WTC11 (cell line): ENCODE measurements around the gene INTS11. TPM values are rescaled to one million over a fixed set of nuclear protein-coding genes. Genes with fewer than 3 reads are reported as not detected.

Experiments
- ATAC-seq: fragments of 200-7000 bp; cut with Tn5 transposase; 2 replicates; pipeline ENCODE4 v1.10.0; 2021; ENCODE audit warnings: mild to moderate bottlenecking, moderate library complexity
- CTCF ChIA-PET: fragments of 300-600 bp; sonication (Branson Sonifier 250); formaldehyde crosslinking; loops from one replicate; lab custom pipeline; 2021; ENCODE audit warnings: antibody characterized with exemption; lab: Charles Lee
- POLR2A ChIA-PET: fragments of 350-600 bp; sonication (Branson Sonifier 250); formaldehyde crosslinking; loops from one replicate; lab custom pipeline; 2021; ENCODE audit warnings: antibody characterized with exemption; lab: Charles Lee
- DNase-seq: peaks from one replicate; pipeline ENCODE4 v3.0.0; 2021; ENCODE audit warnings: low spot score
- H3K27ac Mint-ChIP-seq: 2 replicates; pipeline ENCODE4 v1.8.0; 2021; ENCODE audit warnings: mixed read lengths
- H3K27me3 Mint-ChIP-seq: 2 replicates; pipeline ENCODE4 v1.8.0; 2021; ENCODE audit warnings: low read depth, mild to moderate bottlenecking, moderate library complexity, mixed read lengths
- H3K36me3 Mint-ChIP-seq: 2 replicates; pipeline ENCODE4 v1.8.0; 2021; ENCODE audit warnings: mixed read lengths
- H3K4me1 Mint-ChIP-seq: 2 replicates; pipeline ENCODE4 v1.8.0; 2022; ENCODE audit warnings: mixed read lengths
- H3K4me3 Mint-ChIP-seq: 2 replicates; pipeline ENCODE4 v1.8.0; 2021; ENCODE audit warnings: mild to moderate bottlenecking, moderate library complexity, mixed read lengths
- H3K9me3 Mint-ChIP-seq: 2 replicates; pipeline ENCODE4 v1.8.0; 2021; ENCODE audit warnings: mixed read lengths
- CREM ChIP-seq: sonication (generic); formaldehyde crosslinking; IDR thresholded peaks from 2 replicates; pipeline ENCODE4 v1.8.1; 2022; ENCODE audit warnings: mild to moderate bottlenecking, missing genetic modification reagents, moderate library complexity
- ELF4 ChIP-seq: sonication (generic); formaldehyde crosslinking; IDR thresholded peaks from 2 replicates; pipeline ENCODE4 v1.8.1; 2022; ENCODE audit warnings: low read depth, mild to moderate bottlenecking, moderate library complexity, missing genetic modification reagents
- FOXK1 ChIP-seq: sonication (generic); formaldehyde crosslinking; IDR thresholded peaks from 2 replicates; pipeline ENCODE4 v1.8.0; 2022; ENCODE audit warnings: mild to moderate bottlenecking, moderate library complexity, missing genetic modification reagents
- MXD4 ChIP-seq: fragments of 250-450 bp; sonication (Bioruptor Pico); IDR thresholded peaks from 2 replicates; pipeline ENCODE4 v1.8.0; 2021; ENCODE audit warnings: mild to moderate bottlenecking, moderate library complexity, borderline replicate concordance
- NFYB ChIP-seq: sonication (generic); formaldehyde crosslinking; conservative IDR thresholded peaks from 2 replicates; pipeline ENCODE4 v1.8.0; 2022; ENCODE audit warnings: low read depth, missing genetic modification reagents
- NR2C2 ChIP-seq: sonication (generic); formaldehyde crosslinking; IDR thresholded peaks from 2 replicates; pipeline ENCODE4 v1.8.0; 2022; ENCODE audit warnings: mild to moderate bottlenecking, missing genetic modification reagents
- SOX15 ChIP-seq: fragments of 250-450 bp; sonication (Bioruptor Pico); IDR thresholded peaks from 2 replicates; pipeline ENCODE4 v1.9.0; 2021; ENCODE audit warnings: mild to moderate bottlenecking
- SP1 ChIP-seq: sonication (generic); formaldehyde crosslinking; conservative IDR thresholded peaks from 2 replicates; pipeline ENCODE4 v1.8.1; 2022; ENCODE audit warnings: missing genetic modification reagents
- TEAD1 ChIP-seq: sonication (generic); formaldehyde crosslinking; IDR thresholded peaks from 2 replicates; pipeline ENCODE4 v1.8.0; 2022; ENCODE audit warnings: mild to moderate bottlenecking, missing genetic modification reagents
- ZBTB21 ChIP-seq: sonication (generic); formaldehyde crosslinking; IDR thresholded peaks from 2 replicates; pipeline ENCODE4 v1.8.1; 2023; ENCODE audit warnings: mild to moderate bottlenecking, missing genetic modification reagents, borderline replicate concordance
- ZNF219 ChIP-seq: sonication (generic); formaldehyde crosslinking; IDR thresholded peaks from 2 replicates; pipeline ENCODE4 v1.8.0; 2023; ENCODE audit warnings: missing genetic modification reagents, mild to moderate bottlenecking, borderline replicate concordance
- ZNF232 ChIP-seq: sonication (generic); formaldehyde crosslinking; IDR thresholded peaks from 2 replicates; pipeline ENCODE4 v1.8.0; 2022; ENCODE audit warnings: mild to moderate bottlenecking, missing genetic modification reagents
- ZNF416 ChIP-seq: fragments of 250-450 bp; sonication (Bioruptor Pico); IDR thresholded peaks from 2 replicates; pipeline ENCODE4 v1.9.0; 2021; ENCODE audit warnings: mild to moderate bottlenecking, inconsistent platforms
- total RNA-seq: library from RNA; stranded (reverse); gene quantifications from 3 replicates; pipeline ENCODE4 v1.2.3, GENCODE V29; 2021
- TF ChIP-seq, protein P1 (sequence below): sonication (generic); formaldehyde crosslinking; IDR thresholded peaks from 2 replicates; pipeline ENCODE4 v1.8.1; 2022; ENCODE audit warnings: low read depth, mild to moderate bottlenecking, moderate library complexity, missing genetic modification reagents, borderline replicate concordance
- TF ChIP-seq, protein P2 (sequence below): sonication (generic); formaldehyde crosslinking; IDR thresholded peaks from 2 replicates; pipeline ENCODE4 v1.8.1; 2022; ENCODE audit warnings: missing genetic modification reagents, borderline replicate concordance
- TF ChIP-seq, protein P3 (sequence below): sonication (generic); formaldehyde crosslinking; conservative IDR thresholded peaks from 2 replicates; pipeline ENCODE4 v1.8.1; 2022; ENCODE audit warnings: mild to moderate bottlenecking, missing genetic modification reagents
- TF ChIP-seq, protein P4 (sequence below): sonication (generic); formaldehyde crosslinking; IDR thresholded peaks from 2 replicates; pipeline ENCODE4 v1.8.1; 2023; ENCODE audit warnings: mild to moderate bottlenecking, missing genetic modification reagents, moderate library complexity
- TF ChIP-seq, protein P5 (sequence below): sonication (generic); formaldehyde crosslinking; IDR thresholded peaks from 2 replicates; pipeline ENCODE4 v1.8.0; 2022; ENCODE audit warnings: missing genetic modification reagents
- TF ChIP-seq, protein P6 (sequence below): sonication (generic); formaldehyde crosslinking; conservative IDR thresholded peaks from 2 replicates; pipeline ENCODE4 v1.8.1; 2023; ENCODE audit warnings: mild to moderate bottlenecking, low read depth, missing genetic modification reagents, moderate library complexity
- TF ChIP-seq, protein P7 (sequence below): sonication (generic); formaldehyde crosslinking; IDR thresholded peaks from 2 replicates; pipeline ENCODE4 v1.8.1; 2023; ENCODE audit warnings: mild to moderate bottlenecking, missing genetic modification reagents
- TF ChIP-seq, protein P8 (sequence below): fragments of 200-600 bp; IDR thresholded peaks from 2 replicates; pipeline ENCODE4 v1.8.0; 2022; ENCODE audit warnings: antibody characterized with exemption

Gene INTS11
- total RNA-seq, 1 experiment from 2014 or later, result 170 TPM

DNA sequence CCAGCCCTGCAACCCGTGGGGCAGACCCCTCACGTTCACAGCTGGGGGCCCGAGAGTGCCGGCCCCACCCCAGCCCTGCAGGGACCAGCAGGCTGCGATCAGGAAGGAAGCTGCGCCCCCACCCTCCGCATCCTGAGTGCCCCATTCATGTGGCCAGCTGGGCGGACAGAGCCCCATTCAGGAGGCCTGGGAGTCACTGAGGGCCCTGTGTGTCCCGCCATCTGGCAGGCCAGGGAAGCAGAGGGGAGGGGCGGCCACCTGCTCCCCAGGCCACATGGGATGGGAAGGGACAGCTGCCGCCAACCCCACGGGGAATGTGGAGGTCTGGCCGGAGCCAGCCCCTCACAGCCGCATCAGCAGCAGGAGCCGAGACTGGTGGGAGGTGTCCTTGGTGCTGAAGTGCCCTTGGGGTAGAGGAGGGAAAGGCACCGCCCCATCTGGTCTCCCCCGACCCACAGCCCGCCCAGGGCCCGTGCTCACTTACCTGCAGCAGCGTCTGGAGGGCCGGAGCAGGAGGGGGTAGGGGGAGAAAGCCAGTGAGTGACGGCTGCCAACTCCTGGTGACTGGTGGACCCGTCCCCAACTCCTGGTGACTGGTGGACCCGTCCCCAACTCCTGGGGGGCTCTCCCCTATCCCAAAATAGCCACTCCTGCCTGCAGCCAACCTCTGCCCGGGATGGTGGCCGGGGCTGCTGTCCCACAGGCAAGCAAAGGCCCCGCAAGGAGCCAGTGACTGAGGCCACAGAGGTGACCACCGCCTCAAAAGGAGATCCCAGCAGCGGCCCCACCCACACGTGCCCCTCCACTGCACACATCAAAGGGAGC, 25.4 kb downstream of the INTS11 start (continued):
- peak; percentile 36; the same call in 1 of the 2 replicates for TF ChIP-seq FOXK1 (CRISPR knock-in tag)
- no peak for TF ChIP-seq ELF4
- TF ChIP-seq, protein P1, sequence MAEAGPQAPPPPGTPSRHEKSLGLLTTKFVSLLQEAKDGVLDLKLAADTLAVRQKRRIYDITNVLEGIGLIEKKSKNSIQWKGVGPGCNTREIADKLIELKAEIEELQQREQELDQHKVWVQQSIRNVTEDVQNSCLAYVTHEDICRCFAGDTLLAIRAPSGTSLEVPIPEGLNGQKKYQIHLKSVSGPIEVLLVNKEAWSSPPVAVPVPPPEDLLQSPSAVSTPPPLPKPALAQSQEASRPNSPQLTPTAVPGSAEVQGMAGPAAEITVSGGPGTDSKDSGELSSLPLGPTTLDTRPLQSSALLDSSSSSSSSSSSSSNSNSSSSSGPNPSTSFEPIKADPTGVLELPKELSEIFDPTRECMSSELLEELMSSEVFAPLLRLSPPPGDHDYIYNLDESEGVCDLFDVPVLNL (CRISPR knock-in tag), result no peak
- TF ChIP-seq, protein P2, sequence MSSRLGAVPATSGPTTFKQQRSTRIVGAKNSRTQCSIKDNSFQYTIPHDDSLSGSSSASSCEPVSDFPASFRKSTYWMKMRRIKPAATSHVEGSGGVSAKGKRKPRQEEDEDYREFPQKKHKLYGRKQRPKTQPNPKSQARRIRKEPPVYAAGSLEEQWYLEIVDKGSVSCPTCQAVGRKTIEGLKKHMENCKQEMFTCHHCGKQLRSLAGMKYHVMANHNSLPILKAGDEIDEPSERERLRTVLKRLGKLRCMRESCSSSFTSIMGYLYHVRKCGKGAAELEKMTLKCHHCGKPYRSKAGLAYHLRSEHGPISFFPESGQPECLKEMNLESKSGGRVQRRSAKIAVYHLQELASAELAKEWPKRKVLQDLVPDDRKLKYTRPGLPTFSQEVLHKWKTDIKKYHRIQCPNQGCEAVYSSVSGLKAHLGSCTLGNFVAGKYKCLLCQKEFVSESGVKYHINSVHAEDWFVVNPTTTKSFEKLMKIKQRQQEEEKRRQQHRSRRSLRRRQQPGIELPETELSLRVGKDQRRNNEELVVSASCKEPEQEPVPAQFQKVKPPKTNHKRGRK (CRISPR knock-in tag), result no peak; the same call in 1 of the 2 replicates
- no peak for TF ChIP-seq MXD4 (CRISPR knock-in tag)
- no peak; the same call in 1 of the 2 replicates for TF ChIP-seq CREM (CRISPR knock-in tag)
- no peak for TF ChIP-seq SOX15
- TF ChIP-seq, protein P3, sequence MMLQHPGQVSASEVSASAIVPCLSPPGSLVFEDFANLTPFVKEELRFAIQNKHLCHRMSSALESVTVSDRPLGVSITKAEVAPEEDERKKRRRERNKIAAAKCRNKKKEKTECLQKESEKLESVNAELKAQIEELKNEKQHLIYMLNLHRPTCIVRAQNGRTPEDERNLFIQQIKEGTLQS (CRISPR knock-in tag), result no peak
- TF ChIP-seq, protein P4, sequence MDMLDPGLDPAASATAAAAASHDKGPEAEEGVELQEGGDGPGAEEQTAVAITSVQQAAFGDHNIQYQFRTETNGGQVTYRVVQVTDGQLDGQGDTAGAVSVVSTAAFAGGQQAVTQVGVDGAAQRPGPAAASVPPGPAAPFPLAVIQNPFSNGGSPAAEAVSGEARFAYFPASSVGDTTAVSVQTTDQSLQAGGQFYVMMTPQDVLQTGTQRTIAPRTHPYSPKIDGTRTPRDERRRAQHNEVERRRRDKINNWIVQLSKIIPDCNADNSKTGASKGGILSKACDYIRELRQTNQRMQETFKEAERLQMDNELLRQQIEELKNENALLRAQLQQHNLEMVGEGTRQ (CRISPR knock-in tag), result no peak
- TF ChIP-seq ZBTB21, result no peak
- TF ChIP-seq SP1, result 0 out of 2 replicates have a peak, but pooled peaks have one; percentile 24
- 0 out of 2 replicates have a peak, but pooled peaks have one; percentile 25 for TF ChIP-seq NFYB
- TF ChIP-seq ZNF219 (CRISPR knock-in tag), result 0 out of 2 replicates have a peak, but pooled peaks have one; percentile 42

DNA sequence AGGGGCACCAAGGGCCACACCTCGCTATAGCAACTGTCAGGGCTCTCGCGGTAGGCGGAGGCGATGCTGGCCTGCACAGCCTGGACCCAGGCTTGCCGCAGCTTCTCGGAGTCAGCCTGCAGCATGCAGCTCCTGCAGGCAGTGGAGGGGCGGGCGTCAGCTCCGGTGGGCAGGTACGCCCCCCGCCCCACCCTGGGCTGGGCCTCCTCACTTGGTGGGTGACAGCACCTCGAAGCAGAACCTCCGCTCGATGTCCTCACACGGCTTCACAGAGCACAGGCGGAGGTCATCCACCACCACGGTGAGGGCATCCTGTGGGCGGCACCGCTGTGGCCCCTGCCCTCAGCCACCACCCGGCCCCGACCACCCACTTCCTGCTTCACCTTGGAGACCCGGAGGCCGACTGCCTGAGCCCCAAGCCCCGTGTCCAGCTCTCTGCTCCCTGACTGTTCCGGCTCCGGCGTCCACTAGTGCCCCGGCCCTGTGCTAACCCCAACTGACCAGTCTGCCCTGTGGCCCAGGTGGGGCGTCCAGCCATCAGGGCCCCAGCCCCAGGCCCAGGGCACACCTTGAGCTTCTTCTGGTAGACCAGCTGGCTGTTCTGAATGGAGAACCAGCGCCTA, 26.5 kb downstream of the INTS11 start:
- Mint-ChIP-seq H3K27me3 (no peaks in the 10 kb centered on the region), H3K4me3 (no peak overlapping the region), H3K27ac (no peak overlapping the region), H3K4me1 (no peaks in the 10 kb centered on the region), H3K9me3 (no peaks in the 10 kb centered on the region), H3K36me3 (no peaks in the 10 kb centered on the region)
- ChIA-PET POLR2A (interaction anchor here (1.0 kb wide), 1 partner anchor 265 kb away, joined by 3 read pairs; no protein-coding TSS in a partner anchor), CTCF (no interaction called here)
- no peak for DNase-seq
- ATAC-seq, result no peak
- TF ChIP-seq ZNF416 (CRISPR knock-in tag) (no peak), TEAD1 (no peak), NR2C2 (CRISPR knock-in tag) (no peak), ZNF232 (CRISPR knock-in tag) (no peak)
- TF ChIP-seq, protein P5, sequence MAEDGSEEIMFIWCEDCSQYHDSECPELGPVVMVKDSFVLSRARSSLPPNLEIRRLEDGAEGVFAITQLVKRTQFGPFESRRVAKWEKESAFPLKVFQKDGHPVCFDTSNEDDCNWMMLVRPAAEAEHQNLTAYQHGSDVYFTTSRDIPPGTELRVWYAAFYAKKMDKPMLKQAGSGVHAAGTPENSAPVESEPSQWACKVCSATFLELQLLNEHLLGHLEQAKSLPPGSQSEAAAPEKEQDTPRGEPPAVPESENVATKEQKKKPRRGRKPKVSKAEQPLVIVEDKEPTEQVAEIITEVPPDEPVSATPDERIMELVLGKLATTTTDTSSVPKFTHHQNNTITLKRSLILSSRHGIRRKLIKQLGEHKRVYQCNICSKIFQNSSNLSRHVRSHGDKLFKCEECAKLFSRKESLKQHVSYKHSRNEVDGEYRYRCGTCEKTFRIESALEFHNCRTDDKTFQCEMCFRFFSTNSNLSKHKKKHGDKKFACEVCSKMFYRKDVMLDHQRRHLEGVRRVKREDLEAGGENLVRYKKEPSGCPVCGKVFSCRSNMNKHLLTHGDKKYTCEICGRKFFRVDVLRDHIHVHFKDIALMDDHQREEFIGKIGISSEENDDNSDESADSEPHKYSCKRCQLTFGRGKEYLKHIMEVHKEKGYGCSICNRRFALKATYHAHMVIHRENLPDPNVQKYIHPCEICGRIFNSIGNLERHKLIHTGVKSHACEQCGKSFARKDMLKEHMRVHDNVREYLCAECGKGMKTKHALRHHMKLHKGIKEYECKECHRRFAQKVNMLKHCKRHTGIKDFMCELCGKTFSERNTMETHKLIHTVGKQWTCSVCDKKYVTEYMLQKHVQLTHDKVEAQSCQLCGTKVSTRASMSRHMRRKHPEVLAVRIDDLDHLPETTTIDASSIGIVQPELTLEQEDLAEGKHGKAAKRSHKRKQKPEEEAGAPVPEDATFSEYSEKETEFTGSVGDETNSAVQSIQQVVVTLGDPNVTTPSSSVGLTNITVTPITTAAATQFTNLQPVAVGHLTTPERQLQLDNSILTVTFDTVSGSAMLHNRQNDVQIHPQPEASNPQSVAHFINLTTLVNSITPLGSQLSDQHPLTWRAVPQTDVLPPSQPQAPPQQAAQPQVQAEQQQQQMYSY (CRISPR knock-in tag), result no peak
- TF ChIP-seq, protein P6, sequence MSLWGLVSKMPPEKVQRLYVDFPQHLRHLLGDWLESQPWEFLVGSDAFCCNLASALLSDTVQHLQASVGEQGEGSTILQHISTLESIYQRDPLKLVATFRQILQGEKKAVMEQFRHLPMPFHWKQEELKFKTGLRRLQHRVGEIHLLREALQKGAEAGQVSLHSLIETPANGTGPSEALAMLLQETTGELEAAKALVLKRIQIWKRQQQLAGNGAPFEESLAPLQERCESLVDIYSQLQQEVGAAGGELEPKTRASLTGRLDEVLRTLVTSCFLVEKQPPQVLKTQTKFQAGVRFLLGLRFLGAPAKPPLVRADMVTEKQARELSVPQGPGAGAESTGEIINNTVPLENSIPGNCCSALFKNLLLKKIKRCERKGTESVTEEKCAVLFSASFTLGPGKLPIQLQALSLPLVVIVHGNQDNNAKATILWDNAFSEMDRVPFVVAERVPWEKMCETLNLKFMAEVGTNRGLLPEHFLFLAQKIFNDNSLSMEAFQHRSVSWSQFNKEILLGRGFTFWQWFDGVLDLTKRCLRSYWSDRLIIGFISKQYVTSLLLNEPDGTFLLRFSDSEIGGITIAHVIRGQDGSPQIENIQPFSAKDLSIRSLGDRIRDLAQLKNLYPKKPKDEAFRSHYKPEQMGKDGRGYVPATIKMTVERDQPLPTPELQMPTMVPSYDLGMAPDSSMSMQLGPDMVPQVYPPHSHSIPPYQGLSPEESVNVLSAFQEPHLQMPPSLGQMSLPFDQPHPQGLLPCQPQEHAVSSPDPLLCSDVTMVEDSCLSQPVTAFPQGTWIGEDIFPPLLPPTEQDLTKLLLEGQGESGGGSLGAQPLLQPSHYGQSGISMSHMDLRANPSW (CRISPR knock-in tag), result no peak
- TF ChIP-seq, protein P7, sequence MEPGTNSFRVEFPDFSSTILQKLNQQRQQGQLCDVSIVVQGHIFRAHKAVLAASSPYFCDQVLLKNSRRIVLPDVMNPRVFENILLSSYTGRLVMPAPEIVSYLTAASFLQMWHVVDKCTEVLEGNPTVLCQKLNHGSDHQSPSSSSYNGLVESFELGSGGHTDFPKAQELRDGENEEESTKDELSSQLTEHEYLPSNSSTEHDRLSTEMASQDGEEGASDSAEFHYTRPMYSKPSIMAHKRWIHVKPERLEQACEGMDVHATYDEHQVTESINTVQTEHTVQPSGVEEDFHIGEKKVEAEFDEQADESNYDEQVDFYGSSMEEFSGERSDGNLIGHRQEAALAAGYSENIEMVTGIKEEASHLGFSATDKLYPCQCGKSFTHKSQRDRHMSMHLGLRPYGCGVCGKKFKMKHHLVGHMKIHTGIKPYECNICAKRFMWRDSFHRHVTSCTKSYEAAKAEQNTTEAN (CRISPR knock-in tag), result no peak
- TF ChIP-seq, protein P8, sequence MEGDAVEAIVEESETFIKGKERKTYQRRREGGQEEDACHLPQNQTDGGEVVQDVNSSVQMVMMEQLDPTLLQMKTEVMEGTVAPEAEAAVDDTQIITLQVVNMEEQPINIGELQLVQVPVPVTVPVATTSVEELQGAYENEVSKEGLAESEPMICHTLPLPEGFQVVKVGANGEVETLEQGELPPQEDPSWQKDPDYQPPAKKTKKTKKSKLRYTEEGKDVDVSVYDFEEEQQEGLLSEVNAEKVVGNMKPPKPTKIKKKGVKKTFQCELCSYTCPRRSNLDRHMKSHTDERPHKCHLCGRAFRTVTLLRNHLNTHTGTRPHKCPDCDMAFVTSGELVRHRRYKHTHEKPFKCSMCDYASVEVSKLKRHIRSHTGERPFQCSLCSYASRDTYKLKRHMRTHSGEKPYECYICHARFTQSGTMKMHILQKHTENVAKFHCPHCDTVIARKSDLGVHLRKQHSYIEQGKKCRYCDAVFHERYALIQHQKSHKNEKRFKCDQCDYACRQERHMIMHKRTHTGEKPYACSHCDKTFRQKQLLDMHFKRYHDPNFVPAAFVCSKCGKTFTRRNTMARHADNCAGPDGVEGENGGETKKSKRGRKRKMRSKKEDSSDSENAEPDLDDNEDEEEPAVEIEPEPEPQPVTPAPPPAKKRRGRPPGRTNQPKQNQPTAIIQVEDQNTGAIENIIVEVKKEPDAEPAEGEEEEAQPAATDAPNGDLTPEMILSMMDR, result no peak
